GM19328 (cell line): ENCODE results near the gene KRT6C.
"Not testable (repeated sequence)": the region's sequence is repeated elsewhere in the genome, so short reads cannot be mapped to it uniquely, and the experiment has no call there.

Experiments
- ATAC-seq: cut with Tn5 transposase; IDR thresholded peaks from one replicate; pipeline ENCODE4 v1.9.1; 2021; ENCODE audit warnings: mild to moderate bottlenecking, moderate library complexity; ENCODE audit not compliant: unreplicated experiment

KRT6C gene

DNA sequence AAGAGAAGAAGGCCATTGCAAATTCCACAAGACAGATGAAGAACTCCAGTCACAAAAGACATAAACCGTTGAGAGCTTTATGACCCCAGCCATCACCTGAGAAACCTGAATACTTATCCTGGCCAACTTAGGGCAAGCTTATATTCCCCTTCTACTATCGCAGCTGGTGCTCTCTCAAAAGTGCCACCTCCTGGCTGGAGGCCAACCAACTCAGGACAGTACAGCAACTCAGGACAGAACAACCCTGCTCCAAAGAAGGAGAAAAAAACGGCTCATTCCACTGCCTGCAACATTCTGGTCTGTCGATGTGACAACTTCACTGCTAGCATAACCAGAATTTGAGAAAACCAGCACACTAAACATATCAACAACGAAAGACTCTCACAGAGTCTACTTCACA is 11.9 kb downstream of the KRT6C start:
- no peak for ATAC-seq

GRCh38 chr12:52458861-52459260 is 14.7 kb downstream of the KRT6C start:
- no peak for ATAC-seq

DNA sequence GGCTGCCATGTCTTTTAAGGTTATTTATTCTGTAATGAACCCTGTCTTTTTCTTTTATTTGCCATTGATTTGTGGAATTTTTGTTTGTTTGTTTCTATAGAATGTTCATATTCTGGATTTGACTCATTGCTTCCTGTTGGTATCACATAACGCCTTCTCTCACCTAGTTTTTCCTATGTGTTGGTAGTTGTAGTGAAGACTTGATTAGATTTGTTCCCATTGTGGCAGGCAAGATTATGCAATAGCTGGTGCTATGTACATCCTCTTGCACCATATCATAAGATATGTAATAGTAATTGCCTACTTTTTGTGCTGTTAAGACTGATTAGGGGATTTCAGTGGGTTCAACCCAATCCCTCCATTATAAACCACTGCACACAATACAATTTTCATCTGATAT is 17.8 kb downstream of the KRT6C start:
- no peak for ATAC-seq

DNA sequence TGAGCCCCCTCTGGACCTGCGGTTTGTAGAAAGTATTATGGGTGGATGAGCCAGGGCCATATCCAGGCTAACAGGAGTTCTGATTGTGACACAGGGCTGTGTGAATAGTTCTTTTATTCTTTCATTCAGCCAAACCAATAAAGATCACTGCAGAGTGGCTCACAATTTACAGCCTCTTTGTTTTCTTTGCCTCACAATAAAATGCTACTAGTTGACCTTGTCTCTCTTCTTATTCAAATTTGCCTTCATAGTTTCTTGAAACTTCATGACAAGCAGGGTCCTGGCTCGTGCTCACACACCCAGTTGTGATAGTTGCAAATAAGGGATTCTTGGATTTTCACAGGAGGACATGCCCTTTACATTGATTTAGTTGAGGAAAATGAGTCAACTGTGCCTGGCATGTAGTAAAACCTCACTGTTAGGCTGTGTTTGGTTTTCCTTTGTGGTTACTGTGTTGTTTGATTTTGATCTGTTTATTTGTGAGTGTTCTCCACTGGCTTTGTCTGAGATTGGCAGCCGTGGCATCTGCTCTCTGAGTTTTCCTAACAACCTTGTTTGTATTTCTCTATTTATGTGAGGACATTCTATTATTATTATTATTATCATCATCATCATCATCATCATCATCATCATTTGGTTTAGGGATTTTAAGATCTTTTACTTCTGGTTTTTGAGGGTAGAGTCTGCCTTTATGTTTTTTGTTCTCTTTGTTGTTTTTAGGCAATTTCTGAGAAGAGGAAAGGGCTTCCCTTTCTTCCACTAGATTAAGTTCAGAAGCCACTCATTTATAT is 19.0 kb downstream of the KRT6C start:
- no peak for ATAC-seq

DNA sequence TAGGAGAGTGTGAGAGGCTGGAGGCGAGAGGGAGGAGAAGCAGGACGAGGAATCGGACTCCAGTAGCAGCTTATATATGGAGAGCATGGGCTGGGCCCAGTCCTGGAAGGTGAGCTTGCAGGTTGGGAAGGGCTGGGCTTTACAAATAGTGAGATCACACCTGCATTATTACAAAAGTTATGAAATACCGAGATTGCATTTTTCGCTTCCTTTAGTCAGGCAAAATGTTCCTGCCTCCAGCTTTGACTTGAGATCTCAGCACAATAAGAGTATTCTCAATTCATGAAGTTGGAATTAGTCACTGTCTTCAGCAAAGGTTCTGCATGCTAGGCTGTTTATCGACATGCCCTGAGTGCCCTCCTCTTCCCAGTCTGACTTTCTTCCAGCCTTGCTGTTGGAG is 21.5 kb downstream of the KRT6C start, which contains the start of gene KRT6B:
Gene KRT6B (minus strand): TSS at position 46 of the 400 bp plus-strand sequence. CDS start 68 bp downstream, outside the sequence.
- ATAC-seq: no peak

- no peak for ATAC-seq
Observed at GRCh38 chr12:52448228-52448627, 25.4 kb downstream of the KRT6C start.

- not testable (repeated sequence) for ATAC-seq
Observed at GRCh38 chr12:52447196-52447595, 26.4 kb downstream of the KRT6C start.

DNA sequence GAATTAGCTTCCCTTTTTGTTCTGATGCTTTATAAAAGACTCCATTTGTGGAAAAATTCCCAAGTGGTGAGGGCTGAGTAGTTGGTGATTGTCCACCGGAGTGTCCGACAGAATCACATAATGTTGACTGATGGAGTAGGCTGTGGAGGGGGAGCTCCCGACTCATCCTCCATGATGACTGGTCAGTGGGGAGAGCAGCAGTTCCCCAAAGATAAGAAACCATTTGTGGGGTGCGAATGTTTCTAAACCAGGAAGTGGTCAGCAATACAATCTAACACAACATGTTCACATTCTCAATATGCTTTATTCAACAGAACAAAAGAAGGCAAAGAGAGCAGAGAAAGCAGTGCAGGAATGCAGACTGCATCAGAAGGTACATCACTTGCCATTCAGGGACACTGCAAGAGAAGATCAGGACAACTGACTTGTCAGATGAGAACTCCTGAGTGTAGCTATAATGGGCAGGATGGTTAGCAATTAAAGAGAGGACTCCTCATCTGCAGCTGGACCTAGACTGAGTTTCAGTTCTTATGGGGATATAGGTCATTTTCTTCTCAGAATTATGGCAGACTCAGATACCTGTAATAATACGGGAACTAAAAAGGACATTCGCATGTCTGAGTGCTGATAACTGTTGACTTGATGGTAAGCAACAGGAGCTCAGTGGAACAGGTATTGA is 27.1 kb downstream of the KRT6C start:
- no peak for ATAC-seq

DNA sequence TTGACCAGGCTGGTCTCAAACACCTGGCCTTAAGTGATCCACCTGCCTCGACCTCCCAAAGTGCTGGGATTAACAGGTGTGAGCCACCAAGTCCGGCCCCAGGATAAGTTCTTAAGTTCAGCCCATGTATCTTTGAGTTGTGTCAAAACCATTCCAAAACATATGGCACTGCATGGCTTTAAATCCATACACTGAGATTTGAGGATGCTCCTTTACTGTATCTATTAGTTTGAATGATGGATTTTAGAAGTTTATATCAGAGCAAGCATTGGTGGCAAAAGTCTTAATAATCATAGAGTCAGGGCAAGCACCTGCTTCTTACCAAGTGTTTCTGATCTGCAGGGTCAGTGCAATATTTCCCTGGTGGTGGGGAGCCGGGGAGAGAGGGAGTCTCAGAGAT is 27.7 kb downstream of the KRT6C start:
- no peak for ATAC-seq

DNA sequence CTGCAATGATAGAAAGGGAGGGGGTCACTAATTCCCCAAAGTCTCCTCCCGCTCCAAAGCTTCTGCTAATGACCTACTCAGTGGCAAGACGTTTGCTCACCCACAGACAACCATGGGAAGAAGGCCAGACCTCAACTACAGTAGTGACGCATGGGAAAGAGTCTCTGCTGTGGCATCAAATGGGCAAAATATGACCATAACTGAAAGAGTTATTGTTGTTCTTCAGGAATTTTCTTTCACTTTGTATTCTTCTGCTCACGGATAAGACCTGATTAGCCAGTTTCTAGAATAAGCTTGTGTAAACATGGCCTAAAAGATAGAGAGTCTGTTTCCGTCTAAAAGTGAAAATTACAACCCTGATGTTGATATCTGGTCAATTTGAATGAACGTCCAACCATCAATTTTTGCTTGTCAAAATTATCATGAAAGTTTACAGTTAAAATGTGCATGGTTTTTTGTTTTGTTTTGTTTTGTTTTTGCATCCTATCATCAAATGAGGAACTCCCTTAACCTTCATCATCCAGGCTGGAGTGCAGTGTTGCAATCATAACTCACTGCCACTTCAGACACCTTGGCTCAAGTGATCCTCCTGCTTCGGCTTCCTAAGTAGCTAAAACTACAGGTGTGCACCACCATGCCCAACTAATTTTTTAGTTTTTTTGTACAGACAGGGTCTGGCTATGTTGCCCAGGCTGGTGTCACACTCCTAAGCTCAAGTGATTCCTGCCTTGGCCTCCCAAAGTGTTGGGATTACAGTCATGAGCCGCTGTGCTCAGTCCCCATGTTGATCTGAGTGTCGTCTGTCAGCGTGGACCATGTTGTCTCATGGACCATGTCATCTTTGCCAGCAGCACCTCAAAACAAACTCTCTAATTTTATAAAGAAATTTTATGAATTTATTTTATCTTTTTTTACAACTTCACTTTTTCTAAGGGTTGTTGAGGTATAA is 28.7 kb downstream of the KRT6C start:
- no peak for ATAC-seq

DNA sequence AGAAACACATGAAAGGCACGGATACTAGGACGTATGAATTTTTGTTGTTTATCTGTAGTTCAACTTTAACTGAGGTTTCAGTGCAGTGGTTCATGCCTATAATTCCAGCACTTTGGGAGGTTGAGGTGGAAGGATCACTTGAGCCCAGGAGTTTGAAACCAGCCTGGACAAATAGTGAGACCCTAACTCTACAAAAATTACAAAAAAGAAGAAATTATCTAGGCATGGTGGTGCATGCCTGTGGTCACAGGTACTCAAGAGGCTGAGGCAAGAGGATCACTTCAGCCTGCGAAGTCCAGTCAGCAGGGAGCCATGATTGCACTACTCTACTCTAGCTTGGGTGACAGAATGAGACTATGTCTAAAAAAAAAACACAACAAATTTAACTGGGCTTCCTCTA is 29.6 kb downstream of the KRT6C start:
- no peak for ATAC-seq

GRCh38 chr12:52442600-52443061 is 31.0 kb downstream of the KRT6C start:
- no peak for ATAC-seq

DNA sequence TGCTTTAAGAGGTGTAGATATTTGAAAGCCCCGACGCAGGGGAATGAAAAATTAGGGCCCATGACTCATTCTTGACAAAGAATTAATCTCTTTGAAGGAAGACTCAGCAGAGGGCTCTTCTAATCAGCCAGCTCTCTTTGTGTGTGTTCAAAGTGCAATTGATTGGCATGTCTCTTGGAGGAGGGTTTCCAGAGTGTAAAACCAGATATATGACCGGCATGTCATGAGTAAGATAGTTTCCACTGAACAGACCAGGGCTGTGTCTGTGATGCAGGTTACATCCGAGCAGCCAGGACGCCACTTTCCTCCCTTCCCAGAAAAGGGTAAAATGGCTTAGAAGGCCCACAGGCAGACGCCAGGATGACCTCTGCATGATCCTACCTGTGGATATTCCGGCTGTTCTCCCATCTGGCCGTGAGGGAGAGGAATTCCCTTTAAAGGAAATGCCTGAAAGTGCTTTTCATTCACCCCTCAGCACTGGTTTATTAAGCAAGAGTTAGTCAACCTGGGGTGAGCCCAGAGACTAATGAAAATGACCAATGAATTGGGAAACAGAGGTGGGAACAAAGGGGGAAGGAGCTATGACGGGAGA is 32.2 kb downstream of the KRT6C start:
- ATAC-seq: no peak

- ATAC-seq: no peak
Observed at GRCh38 chr12:52440821-52441319, 32.7 kb downstream of the KRT6C start.

GRCh38 chr12:52439845-52440244 is 33.8 kb downstream of the KRT6C start:
- ATAC-seq: no peak

- ATAC-seq: no peak
Observed at GRCh38 chr12:52439420-52439819, 34.2 kb downstream of the KRT6C start.

DNA sequence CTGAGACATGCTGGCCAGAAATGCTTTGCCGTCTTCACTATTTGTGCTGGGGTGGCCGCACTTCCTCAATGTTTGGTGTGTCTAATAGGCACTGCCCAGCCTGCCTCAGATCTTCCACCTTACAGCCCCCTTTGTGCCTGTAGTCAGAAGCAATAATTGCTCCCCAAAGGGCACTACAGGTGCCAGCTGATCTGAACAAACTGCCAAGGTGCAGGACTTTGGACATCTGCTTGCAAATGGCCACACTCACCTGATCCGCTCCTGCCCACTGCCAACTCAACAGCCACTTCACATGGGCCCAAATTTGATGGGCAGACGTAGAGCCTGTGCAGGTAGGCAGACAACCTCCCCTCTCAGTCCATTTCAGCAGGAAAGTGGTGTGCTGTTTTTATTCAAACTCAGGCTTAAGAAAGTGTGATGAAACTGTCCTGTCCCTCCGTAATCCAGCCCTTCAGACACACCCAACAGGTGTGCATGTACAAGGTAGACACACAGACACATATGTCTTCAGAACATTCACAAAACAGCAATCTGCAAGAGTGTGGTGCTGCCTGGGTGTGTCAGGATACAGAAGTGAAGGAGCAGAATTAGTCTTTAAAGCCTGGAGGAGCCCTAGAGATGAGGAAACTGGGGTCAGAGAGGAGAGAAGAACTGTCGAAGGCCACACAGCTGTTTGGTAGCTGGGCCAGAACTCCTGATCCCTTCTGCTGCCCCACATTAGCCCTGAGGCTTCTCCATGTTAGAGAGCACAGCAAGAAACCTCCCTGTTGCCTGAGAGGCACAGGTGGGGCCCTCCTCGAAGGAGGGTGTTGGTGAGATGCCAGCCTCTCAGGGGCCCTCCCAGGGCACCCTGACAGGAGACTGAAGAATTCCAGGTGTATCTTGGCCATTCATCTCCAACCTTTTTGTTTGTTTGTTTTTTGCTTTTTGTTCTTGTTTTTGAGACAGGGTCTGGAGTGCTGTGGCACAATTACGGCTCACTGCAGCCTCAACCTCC is 35.0 kb downstream of the KRT6C start:
- ATAC-seq: no peak

DNA sequence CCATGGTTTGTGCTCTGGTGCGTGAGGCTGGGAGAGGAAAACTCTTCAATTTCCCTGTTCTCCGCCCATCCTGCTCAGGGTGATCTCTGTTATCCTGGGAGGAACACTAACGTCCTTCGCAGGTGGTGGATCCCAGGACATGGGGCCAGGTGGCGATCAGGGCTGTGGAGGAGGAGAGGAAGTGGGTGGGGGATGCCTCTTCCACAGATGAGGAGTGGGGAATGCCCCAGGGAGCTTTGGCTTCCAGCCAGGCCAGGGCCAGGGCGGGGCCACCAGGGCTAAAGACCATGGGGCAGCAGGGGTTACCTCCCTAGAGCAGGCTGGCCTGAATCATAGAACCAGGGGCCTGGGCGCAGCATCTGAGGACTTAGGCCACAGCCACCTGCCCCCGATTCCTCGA is 36.1 kb downstream of the KRT6C start:
- no peak for ATAC-seq

DNA sequence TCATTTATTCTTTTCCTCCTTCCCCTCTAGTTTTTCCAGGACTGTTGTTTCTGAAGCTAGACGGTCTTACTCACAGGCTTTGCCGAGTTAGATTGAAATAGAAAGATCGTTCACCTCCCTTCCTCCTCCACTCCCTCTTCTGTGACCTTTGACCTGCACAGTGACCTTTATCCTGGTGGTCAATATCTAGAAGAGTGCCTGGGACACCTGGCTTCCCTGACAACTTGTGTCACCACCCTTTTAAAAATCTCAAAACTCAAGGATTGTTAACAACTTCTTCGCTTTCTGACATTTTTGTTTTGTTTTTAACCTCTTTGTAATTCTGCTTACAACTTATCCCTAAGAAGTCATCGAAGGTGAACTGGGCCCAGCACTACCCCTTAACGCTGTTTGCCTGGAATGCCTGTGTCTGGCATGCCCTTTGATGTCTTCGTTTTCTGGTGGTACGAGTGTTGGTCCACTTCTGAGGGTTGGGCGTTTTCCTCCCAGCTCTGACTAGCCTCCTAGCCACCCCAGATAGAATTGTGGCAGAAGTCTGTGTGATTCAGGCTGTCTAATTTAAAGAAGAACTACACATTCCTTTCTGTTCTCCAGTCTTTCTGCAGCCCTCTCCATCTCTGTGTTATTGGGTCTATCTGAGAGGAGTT is 36.7 kb downstream of the KRT6C start:
- no peak for ATAC-seq
